Prostate gland (tissue), 2 donors: ENCODE results near the gene EDDM13. TPM values are rescaled to one million over a fixed set of nuclear protein-coding genes. Genes with fewer than 3 reads are reported as not detected.

Source experiments
- DNase-seq: peaks from one replicate; pipeline ENCODE4 v3.0.0-alpha.2; 2019; ENCODE audit warnings: low spot score
- H3K27ac ChIP-seq, 2 donors: fragments of 200-600 bp; sonication (generic); 2 replicates each; pipeline ENCODE4 v1.5.1; 2017 to 2019
- H3K27me3 ChIP-seq: fragments of 200-600 bp; sonication (generic); replicated peaks from 2 replicates; pipeline ENCODE4 v1.5.1; 2019; ENCODE audit not compliant: insufficient read depth
- H3K36me3 ChIP-seq, 2 donors: fragments of 200-600 bp; sonication (generic); 1 replicate in 1 of 2; 2 replicates in 1 of 2; pipeline versions ENCODE4 v1.5.1 to v1.8.1; 2017 to 2019
- H3K4me1 ChIP-seq: fragments of 200-600 bp; sonication (generic); replicated peaks from 2 replicates; pipeline ENCODE4 v1.5.1; 2019
- H3K4me3 ChIP-seq, 2 donors: fragments of 200-600 bp; sonication (generic); 2 replicates each; pipeline ENCODE4 v1.5.1; 2017 to 2019
- H3K9me3 ChIP-seq: fragments of 200-600 bp; sonication (generic); 2 replicates; pipeline ENCODE4 v1.5.1; 2017
- CTCF ChIP-seq, 4 experiments: fragments of 200-600 bp in 2 of 4; fragments of 450-650 bp in 2 of 4; sonication (generic) in 2 of 4; IDR thresholded peaks; 1 replicate in 3 of 4; 2 replicates in 1 of 4; pipeline ENCODE4 v1.5.1; 2016 to 2019; ENCODE audit warnings: antibody characterized with exemption in 4 of 4, mild to moderate bottlenecking in 2 of 4, moderate library complexity in 2 of 4
- POLR2A ChIP-seq: fragments of 450-650 bp; IDR thresholded peaks from one replicate; pipeline ENCODE4 v1.6.1; 2016; ENCODE audit warnings: antibody characterized with exemption, mild to moderate bottlenecking
- POLR2AphosphoS5 ChIP-seq: sonication (generic); formaldehyde crosslinking; IDR thresholded peaks from one replicate; pipeline ENCODE4 v1.6.1; 2017; ENCODE audit warnings: antibody characterized with exemption
- WGBS: methylation state at CpG from one replicate; pipeline ENCODE4 v1.1.5; 2018; 5-methylcytosine and 5-hydroxymethylcytosine counted together
- intact Hi-C: fragments of 100-400 bp; cut with DNase I; formaldehyde crosslinking; loops from one replicate; pipeline ENCODE4 v1.14.2; 2022
- small RNA-seq, 2 donors: library from RNA; depleted of rRNA; stranded (forward); fragments of <200 nt; gene quantifications; one replicate each; pipeline ENCODE3, GENCODE V24; 2016
- total RNA-seq, 2 donors: library from RNA; depleted of rRNA; stranded (reverse); fragments of >200 nt; gene quantifications; one replicate each; pipeline ENCODE4 v1.1.0, GENCODE V29; 2016

The EDDM13 gene
- total RNA-seq, 2 donors from 2014 or later, result not detected

GRCh38 chr19:56355517-56355916 is 83.0 kb downstream of the EDDM13 start:
- no peaks in the 10 kb centered on the region for H3K27me3 ChIP-seq
- H3K4me3 ChIP-seq, result no peak overlapping the region
- DNase-seq, result no peak
- H3K9me3 ChIP-seq, result no peaks in the 10 kb centered on the region
- H3K27ac ChIP-seq, result no peak overlapping the region
- TF ChIP-seq POLR2A (no peak), POLR2AphosphoS5 (peak; percentile 10)
- no peaks in the 10 kb centered on the region for H3K36me3 ChIP-seq
- H3K4me1 ChIP-seq, result no peaks in the 10 kb centered on the region
- 63% methylated on average over 1 of the region's 1 CpG for WGBS
- intact Hi-C loops, result no loop called here

GRCh38 chr19:56356944-56357343 is 84.4 kb downstream of the EDDM13 start:
- no peaks in the 10 kb centered on the region for H3K9me3 ChIP-seq
- no peak for DNase-seq
- WGBS, result 81% methylated on average over 2 of the region's 2 CpGs
- no peaks in the 10 kb centered on the region for H3K27me3 ChIP-seq
- no peak overlapping the region for H3K27ac ChIP-seq
- TF ChIP-seq CTCF (IDR thresholded peaks at IDR 0.05) (no peak), POLR2AphosphoS5 (no peak), POLR2A (no peak)
- H3K4me1 ChIP-seq, result no peaks in the 10 kb centered on the region
- no peak overlapping the region for H3K4me3 ChIP-seq
- no peaks in the 10 kb centered on the region for H3K36me3 ChIP-seq
- intact Hi-C loops, result no loop called here

Small RNAs within 50 kb of the gene (small RNA-seq; reads per million reads assigned to genes)
- gene RF00019, result 0 reads per million in 2 donors

Other genes starting within 250 kb of the EDDM13 start
- gene ZNF787, start 151.5 kb upstream of the EDDM13 start, total RNA-seq, result 10 to 100 TPM; 28.2 to 47.5 TPM
- 100 to 1,000 TPM in 1 of 2 donors, 10 to 100 TPM in 1; 62.0 to 105 TPM for gene ZNF444, start 131.5 kb upstream of the EDDM13 start, total RNA-seq
- not detected for gene GALP, start 96.7 kb upstream of the EDDM13 start, total RNA-seq
- 1 to 10 TPM in 1 of 2 donors, not detected in 1; 1.9 TPM for gene ZSCAN5B, start 75.0 kb upstream of the EDDM13 start, total RNA-seq
- not detected for gene ZSCAN5C, start 70.5 kb upstream of the EDDM13 start, total RNA-seq
- 10 to 100 TPM; 13.3 to 21.9 TPM for gene ZSCAN5A, start 42.1 kb downstream of the EDDM13 start, total RNA-seq
- gene ZNF582, start 120.8 kb downstream of the EDDM13 start, total RNA-seq, result 10 to 100 TPM in 1 of 2 donors, 1 to 10 TPM in 1; 6.4 to 12.4 TPM
- 1 to 10 TPM; 3.6 to 5.2 TPM for gene ZNF583, start 131.6 kb downstream of the EDDM13 start, total RNA-seq
- gene ZNF667, start 204.6 kb downstream of the EDDM13 start, total RNA-seq, result 1 to 10 TPM; 5.5 to 7.6 TPM
- gene ZNF471, start 235.1 kb downstream of the EDDM13 start, total RNA-seq, result 1 to 10 TPM; 4.9 to 8.8 TPM